ENCODE data around the gene CLVS2. TPM values are rescaled to one million over a fixed set of nuclear protein-coding genes. Genes with fewer than 3 reads are reported as not detected.

Gene CLVS2, protein sequence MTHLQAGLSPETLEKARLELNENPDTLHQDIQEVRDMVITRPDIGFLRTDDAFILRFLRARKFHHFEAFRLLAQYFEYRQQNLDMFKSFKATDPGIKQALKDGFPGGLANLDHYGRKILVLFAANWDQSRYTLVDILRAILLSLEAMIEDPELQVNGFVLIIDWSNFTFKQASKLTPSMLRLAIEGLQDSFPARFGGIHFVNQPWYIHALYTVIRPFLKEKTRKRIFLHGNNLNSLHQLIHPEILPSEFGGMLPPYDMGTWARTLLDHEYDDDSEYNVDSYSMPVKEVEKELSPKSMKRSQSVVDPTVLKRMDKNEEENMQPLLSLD
- total RNA-seq, result 0.54 and 1.6 TPM in 2 replicates

DNA sequence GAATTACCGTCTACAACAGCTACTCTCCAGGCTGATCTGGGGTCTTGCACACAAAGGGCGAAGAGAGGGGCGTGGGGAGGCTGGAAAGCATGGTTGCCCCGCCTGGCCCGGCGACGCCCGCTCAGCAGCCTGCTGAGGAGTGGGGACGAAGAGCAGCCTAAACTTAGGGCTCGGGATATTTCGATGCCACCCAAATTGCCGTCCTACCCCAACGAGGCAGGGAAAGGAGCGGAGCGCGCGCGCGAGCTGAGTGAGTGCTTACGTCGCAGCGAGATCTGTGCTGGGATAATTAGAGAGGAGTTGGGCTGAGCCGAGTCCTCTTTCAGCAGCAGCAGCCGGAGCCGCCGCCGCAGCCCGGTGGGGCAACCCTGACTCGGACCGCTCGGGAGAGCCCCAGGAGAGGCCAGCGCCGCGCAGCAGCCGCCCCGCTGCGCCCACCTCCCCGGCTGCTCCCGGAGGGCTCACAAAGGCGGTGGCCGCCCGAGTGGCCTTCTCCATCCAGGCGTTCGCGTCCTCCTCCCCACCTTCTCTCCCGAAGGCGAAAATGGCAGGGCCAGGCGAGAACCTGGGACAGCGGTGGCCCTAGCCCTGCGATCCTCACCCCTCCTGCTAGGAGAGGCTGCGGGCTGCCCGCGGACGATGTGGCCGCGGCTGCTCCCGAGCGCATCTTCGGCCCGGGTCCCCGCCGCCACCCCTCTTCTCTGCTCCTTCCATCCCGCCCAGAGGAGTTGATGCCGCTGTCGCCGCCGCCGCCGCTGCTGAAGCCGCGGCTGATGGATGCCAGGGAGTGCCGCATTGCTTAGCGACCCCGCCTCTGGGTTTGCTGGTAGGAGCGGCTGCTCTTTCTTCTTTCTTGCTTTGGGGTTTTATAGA lies at the start of gene CLVS2:
TSS of gene CLVS2 (plus strand) at position 315 of the 873 bp plus-strand sequence. CDS start 1,543 bp downstream, outside the sequence.

Other genes with a start within 250 kb of the CLVS2 start
- gene FABP7, start 216.5 kb upstream of the CLVS2 start, total RNA-seq, result not detected in 2 replicates
- 19.6 and 52.6 TPM in 2 replicates for gene SMPDL3A, start 207.0 kb upstream of the CLVS2 start, total RNA-seq

All from placental epithelial cell (primary cell).